Activated CD8-positive, alpha-beta memory T cell treated with anti-CD3 and anti-CD28 coated beads, Interleukin-2, amount 50 U/mL, for 1 hour (primary cell): Measurements from ENCODE around the gene SYNE4.
A peak's percentile ranks its signal among the peaks of the same experiment; 100 is the strongest.

Experiments used
- DNase-seq: peaks from one replicate; pipeline ENCODE4 v3.0.0-alpha.2; 2020; ENCODE audit errors: extremely low read depth

Gene SYNE4

GRCh38 chr19:36026091-36026876 lies 17.7 kb upstream of the SYNE4 start:
- no peak for DNase-seq

GRCh38 chr19:36025541-36025940 lies 16.9 kb upstream of the SYNE4 start:
- no peak for DNase-seq

- DNase-seq = no peak
These were observed 14.8 kb upstream of the SYNE4 start for GRCh38 chr19:36023432-36023831.

GRCh38 chr19:36019061-36019670 lies 10.6 kb upstream of the SYNE4 start:
- DNase-seq = no peak

GRCh38 chr19:36014012-36014924 lies 5.7 kb upstream of the SYNE4 start, which contains the start of gene ALKBH6:
Gene ALKBH6, minus strand, starts transcription at chr19:36014213. Its CDS starts 816 bp downstream, at chr19:36013397.
- peak; percentile 99 for DNase-seq

GRCh38 chr19:36013280-36014011 lies 4.8 kb upstream of the SYNE4 start:
- DNase-seq = no peak

- DNase-seq = no peak
These were observed 1.8 kb upstream of the SYNE4 start for GRCh38 chr19:36010402-36010801.

GRCh38 chr19:36009633-36010379 lies 1.2 kb upstream of the SYNE4 start:
- DNase-seq = no peak

GRCh38 chr19:36009220-36009619 lies 607 bp upstream of the SYNE4 start:
- no peak for DNase-seq

- no peak for DNase-seq
These were observed 1.7 kb downstream of the SYNE4 start for GRCh38 chr19:36006955-36007354.

- no peak for DNase-seq
These were observed 5.3 kb downstream of the SYNE4 start for GRCh38 chr19:36003284-36003683.

GRCh38 chr19:36001605-36002004 lies 7.0 kb downstream of the SYNE4 start:
- DNase-seq = no peak

- no peak for DNase-seq
These were observed 11.8 kb downstream of the SYNE4 start for GRCh38 chr19:35996777-35997176.

- peak; percentile 70 for DNase-seq
These were observed 13.3 kb downstream of the SYNE4 start, which contains the start of gene SDHAF1 for GRCh38 chr19:35995048-35995993. Gene SDHAF1, plus strand, starts transcription at chr19:35995188. Its CDS starts 87 bp downstream, at chr19:35995275.

- no peak for DNase-seq
These were observed 14.6 kb downstream of the SYNE4 start for GRCh38 chr19:35993923-35994598.

GRCh38 chr19:35992907-35993765 lies 15.5 kb downstream of the SYNE4 start:
- DNase-seq = no peak

GRCh38 chr19:35991731-35992450 lies 16.7 kb downstream of the SYNE4 start:
- no peak for DNase-seq
